ENCODE results near the gene DSC3.

DSC3 gene

GRCh38 chr18:31010601-31011000 lies 31.9 kb downstream of the DSC3 start:
- H3K36me3 Mint-ChIP-seq (ENCODE audit: low read depth), result no peaks in the 10 kb centered on the region
- peaks cover 4% of the 10 kb centered on the region for H3K27me3 Mint-ChIP-seq (ENCODE audit: low read depth, poor library complexity)
- no peaks in the 10 kb centered on the region for H3K9me3 Mint-ChIP-seq
- DNase-seq, result no peak
- H3K4me3 Mint-ChIP-seq, result no peak overlapping the region
- H3K27ac Mint-ChIP-seq, result no peak overlapping the region
- TF ChIP-seq, protein P1, sequence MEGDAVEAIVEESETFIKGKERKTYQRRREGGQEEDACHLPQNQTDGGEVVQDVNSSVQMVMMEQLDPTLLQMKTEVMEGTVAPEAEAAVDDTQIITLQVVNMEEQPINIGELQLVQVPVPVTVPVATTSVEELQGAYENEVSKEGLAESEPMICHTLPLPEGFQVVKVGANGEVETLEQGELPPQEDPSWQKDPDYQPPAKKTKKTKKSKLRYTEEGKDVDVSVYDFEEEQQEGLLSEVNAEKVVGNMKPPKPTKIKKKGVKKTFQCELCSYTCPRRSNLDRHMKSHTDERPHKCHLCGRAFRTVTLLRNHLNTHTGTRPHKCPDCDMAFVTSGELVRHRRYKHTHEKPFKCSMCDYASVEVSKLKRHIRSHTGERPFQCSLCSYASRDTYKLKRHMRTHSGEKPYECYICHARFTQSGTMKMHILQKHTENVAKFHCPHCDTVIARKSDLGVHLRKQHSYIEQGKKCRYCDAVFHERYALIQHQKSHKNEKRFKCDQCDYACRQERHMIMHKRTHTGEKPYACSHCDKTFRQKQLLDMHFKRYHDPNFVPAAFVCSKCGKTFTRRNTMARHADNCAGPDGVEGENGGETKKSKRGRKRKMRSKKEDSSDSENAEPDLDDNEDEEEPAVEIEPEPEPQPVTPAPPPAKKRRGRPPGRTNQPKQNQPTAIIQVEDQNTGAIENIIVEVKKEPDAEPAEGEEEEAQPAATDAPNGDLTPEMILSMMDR (IDR thresholded peaks at IDR 0.05), result no peak
- no peaks in the 10 kb centered on the region for H3K4me1 Mint-ChIP-seq

DNA sequence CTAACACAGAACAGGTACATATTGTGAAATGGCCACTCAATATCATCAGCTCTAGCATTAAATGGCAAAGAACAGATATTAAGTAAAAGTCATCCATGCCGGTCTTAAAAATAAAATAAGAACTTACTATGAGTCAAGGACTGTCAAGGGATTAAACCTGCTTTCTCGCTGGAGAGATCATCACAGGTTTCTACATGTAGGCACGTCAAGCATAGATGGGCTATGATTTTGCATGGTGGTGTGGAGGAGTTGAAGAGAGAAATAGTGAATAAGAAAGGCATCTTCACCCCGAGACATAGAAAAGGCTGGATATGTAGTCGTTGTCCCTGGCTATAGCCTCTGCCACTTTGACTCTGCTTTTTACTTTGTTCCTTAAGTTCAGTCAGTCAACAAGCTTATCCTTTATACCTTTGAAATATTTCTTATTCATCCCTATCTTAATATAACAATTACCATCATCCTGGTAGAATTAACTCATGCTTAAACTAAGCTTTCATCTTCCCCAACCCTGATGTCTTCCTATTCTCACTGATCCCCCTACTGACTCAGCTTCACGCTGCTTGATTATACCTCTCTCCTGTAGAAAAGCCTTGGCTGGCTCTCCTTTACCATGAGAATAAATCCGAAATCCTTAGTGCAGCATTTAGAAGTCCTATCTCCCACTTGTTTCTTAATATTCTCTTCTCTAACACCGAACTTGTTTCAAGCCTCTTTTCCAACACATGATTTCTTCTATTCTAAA lies 42.5 kb downstream of the DSC3 start:
- H3K4me1 Mint-ChIP-seq, result no peaks in the 10 kb centered on the region
- H3K27ac Mint-ChIP-seq, result no peak overlapping the region
- no peaks in the 10 kb centered on the region for H3K36me3 Mint-ChIP-seq (ENCODE audit: low read depth)
- TF ChIP-seq, protein P1 (IDR thresholded peaks at IDR 0.05), result no peak
- no peaks in the 10 kb centered on the region for H3K27me3 Mint-ChIP-seq (ENCODE audit: low read depth, poor library complexity)
- no peaks in the 10 kb centered on the region for H3K9me3 Mint-ChIP-seq
- no peak for DNase-seq
- H3K4me3 Mint-ChIP-seq, result no peak overlapping the region

DNA sequence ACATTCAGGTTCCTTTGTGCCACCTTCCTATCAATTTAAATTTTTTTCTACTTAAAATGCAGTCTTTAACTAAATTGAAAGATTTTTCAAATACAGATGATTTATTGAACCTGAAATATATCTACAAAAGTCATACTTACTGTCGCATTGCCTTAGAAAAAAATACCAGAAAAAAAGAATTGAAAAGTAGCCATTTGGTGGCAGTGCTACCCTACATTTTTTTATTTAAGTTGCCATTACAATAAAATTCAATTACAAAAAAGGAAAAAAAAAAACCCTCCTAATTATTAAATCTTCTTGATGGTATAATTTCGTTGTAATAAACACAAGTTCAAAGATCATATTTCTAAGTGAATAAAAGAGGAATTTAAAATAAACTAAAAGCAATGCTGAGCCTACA lies 43.4 kb downstream of the DSC3 start:
- Mint-ChIP-seq H3K36me3 (ENCODE audit: low read depth) (no peaks in the 10 kb centered on the region), H3K9me3 (no peaks in the 10 kb centered on the region), H3K27ac (no peak overlapping the region), H3K4me3 (no peak overlapping the region), H3K27me3 (ENCODE audit: low read depth, poor library complexity) (no peaks in the 10 kb centered on the region), H3K4me1 (no peaks in the 10 kb centered on the region)
- TF ChIP-seq, protein P1 (IDR thresholded peaks at IDR 0.05), result no peak
- DNase-seq, result no peak

GRCh38 chr18:30997223-30997622 lies 45.3 kb downstream of the DSC3 start:
- peaks cover 5% of the 10 kb centered on the region for H3K4me1 Mint-ChIP-seq
- no peaks in the 10 kb centered on the region for H3K9me3 Mint-ChIP-seq
- TF ChIP-seq, protein P1 (IDR thresholded peaks at IDR 0.05), result no peak
- H3K27ac Mint-ChIP-seq, result no peak overlapping the region
- no peak overlapping the region for H3K4me3 Mint-ChIP-seq
- DNase-seq, result no peak
- no peaks in the 10 kb centered on the region for H3K36me3 Mint-ChIP-seq (ENCODE audit: low read depth)
- H3K27me3 Mint-ChIP-seq (ENCODE audit: low read depth, poor library complexity), result no peaks in the 10 kb centered on the region

- H3K27me3 Mint-ChIP-seq (ENCODE audit: low read depth, poor library complexity), result peaks cover 3% of the 10 kb centered on the region
- H3K4me3 Mint-ChIP-seq, result no peak overlapping the region
- H3K4me1 Mint-ChIP-seq, result peaks cover 10% of the 10 kb centered on the region
- no peak overlapping the region for H3K27ac Mint-ChIP-seq
- TF ChIP-seq, protein P1 (IDR thresholded peaks at IDR 0.05), result no peak
- no peak for DNase-seq
- H3K36me3 Mint-ChIP-seq (ENCODE audit: low read depth), result peaks cover 5% of the 10 kb centered on the region
- no peaks in the 10 kb centered on the region for H3K9me3 Mint-ChIP-seq
Measured at GRCh38 chr18:30992231-30992630, 50.3 kb downstream of the DSC3 start.

GRCh38 chr18:30991397-30991796 lies 51.1 kb downstream of the DSC3 start:
- DNase-seq, result no peak
- TF ChIP-seq, protein P1 (IDR thresholded peaks at IDR 0.05), result no peak
- H3K9me3 Mint-ChIP-seq, result no peaks in the 10 kb centered on the region
- H3K27me3 Mint-ChIP-seq (ENCODE audit: low read depth, poor library complexity), result peaks cover 3% of the 10 kb centered on the region
- peaks cover 10% of the 10 kb centered on the region for H3K4me1 Mint-ChIP-seq
- peak overlapping the region; percentile 50 for H3K27ac Mint-ChIP-seq
- H3K36me3 Mint-ChIP-seq (ENCODE audit: low read depth), result peaks cover 5% of the 10 kb centered on the region
- H3K4me3 Mint-ChIP-seq, result no peak overlapping the region
